Activated T-cell treated with anti-CD3 and anti-CD28 coated beads, Interleukin-2, amount 50 U/mL, for 48 hours (primary cell): ENCODE data around the gene BAIAP2.
"Not testable (repeated sequence)": the region's sequence is repeated elsewhere in the genome, so short reads cannot be mapped to it uniquely, and the experiment has no call there.

Experiments
- DNase-seq, 2 experiments: peaks; one replicate each; pipeline ENCODE4 v3.0.0-alpha.2; 2020

Gene BAIAP2

DNA sequence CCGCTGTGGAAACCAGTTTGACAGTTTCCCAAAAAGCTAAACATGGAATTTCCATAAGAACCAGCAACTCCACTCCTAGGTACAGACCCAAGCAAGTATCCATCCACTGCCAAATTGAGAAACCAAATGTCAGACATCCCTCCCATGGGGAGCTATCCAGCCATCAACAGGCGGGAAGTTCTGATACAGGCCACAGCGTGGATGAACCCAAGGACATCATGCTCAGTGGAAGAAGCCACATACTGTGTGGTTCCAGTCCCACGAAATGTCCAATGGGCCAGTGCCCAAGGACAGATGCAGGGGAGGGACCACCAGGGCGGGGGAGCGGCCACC is 12.6 kb upstream of the BAIAP2 start:
- no peak for DNase-seq

DNA sequence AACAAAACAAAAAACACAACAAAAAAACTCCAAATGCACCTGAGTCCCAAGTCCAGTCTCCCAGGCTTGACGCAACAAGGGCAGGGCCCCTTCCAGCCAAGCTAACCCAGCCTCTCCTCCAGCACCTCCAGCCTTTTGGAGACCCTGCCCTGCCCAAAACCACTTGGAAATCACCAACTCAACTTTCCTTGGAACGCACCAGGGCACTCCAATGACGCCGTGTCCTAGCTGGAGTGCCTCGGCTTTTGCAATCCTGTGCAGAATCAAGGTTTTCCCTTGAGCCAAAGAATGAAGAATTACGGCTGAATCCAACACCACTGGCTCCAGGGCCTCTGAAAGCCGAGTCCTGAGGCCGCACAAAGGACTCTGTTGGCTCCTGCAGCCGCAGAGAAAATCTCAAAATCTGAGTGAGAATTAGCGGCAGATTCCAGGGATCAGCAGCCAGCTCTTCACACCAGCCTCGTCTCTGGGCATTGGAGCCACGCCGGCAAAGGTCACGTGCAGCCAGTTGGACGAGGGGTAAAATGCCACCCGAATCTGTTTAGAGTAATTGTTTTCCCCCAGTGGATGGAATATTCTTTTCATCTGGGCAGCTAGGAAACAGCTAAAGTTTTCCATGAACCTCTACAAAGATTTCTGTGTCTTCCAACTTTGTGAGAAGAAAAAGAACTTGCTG is 9.7 kb upstream of the BAIAP2 start:
- no peak for DNase-seq

DNA sequence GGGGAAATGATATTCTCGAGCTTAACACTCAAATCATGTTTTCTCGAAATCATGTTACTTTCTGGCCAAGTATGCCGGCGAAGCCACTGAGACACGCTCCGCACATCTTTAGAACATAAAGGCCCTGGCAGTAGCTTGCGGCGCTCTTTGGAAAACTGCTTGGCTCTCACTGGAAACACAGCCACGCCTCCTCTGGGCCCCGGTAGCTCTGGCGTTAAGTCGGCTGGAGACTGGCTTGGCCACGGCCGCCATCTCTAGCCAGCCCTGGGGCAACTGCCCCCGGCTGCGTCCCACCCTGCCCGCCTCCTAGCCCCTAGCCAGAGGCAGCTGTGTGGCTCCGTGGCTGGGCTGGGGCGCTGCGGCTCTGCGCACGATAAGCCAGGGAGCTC is 9.2 kb upstream of the BAIAP2 start:
- DNase-seq: no peak

DNA sequence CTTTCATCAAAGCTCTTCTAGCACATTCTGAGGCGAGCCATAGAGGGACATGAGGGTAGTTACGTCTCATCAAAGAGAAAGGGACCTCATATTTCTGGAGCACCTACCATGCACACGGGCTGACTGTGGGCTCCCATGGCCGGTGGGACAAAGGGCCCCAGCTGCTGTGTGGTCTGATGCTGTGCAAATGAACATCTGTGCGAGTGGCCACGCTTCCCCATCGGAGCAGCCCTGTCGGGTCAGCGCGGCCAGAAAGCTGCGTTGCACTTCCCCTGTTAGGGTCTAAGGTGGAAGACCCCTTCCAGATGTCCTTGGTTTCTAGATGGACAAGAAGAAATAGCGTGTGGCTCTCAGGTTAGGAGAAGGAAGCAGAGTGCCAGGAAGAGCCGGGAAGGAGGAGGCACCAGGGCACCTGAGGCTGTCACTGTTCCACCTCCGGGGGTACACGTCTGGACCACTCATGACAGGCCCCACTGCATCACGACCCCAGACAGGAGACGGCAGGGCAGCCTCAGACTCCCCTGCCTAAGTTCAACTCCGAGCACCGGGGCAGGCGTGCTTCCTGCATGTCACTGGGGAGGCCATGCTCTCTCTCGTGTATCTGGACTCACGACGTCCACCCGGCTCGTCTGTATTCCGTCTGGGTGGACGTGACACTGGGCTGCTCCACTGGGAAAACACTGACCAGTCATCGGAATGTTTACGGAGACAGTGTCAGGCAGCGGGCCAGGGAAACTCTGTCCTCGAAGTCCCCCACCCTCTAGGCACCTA is 8.5 kb upstream of the BAIAP2 start:
- DNase-seq: no peak

- no peak for DNase-seq
Observed at GRCh38 chr17:81027038-81027437, 7.9 kb upstream of the BAIAP2 start.

- no peak for DNase-seq
Observed at GRCh38 chr17:81027591-81028505, 7.1 kb upstream of the BAIAP2 start.

DNA sequence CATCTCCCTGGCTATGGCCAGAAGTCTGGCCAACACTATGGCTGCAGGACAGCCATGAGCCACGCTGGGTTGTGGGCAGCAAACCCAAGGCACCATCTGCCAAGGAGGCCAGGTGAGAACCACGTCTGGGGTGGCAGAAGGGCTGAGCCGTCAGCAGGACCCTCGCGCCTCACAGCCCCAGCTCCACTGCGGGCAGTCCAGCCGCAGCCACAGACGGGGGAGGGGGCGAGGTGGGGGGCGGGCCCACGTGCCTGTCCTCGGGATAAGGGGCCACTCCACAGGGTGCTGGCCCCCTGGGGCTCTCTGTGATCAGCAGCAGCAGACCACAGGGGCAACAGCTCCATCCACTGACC is 6.5 kb upstream of the BAIAP2 start:
- no peak for DNase-seq

GRCh38 chr17:81029859-81030258 is 5.1 kb upstream of the BAIAP2 start:
- no peak for DNase-seq

DNA sequence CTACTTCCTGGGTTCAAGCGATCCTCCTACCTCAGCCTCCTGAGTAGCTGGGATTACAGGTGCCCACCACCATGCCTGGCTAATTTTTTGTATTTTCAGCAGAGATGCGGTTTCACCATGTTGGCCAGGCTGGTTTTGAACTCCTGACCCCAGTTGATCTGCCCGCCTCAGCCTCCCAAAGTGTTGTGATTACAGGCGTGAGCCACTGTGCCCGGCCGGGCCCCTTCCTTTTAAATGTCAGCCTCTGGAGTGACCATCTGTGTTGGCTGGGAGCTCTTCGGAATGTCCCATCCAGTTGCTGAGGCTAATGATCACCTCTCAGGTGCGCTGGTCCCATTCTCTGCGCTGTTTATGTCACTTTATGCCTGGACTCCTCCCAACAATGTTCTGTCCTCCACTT is 4.6 kb upstream of the BAIAP2 start:
- not testable (repeated sequence) for DNase-seq

DNA sequence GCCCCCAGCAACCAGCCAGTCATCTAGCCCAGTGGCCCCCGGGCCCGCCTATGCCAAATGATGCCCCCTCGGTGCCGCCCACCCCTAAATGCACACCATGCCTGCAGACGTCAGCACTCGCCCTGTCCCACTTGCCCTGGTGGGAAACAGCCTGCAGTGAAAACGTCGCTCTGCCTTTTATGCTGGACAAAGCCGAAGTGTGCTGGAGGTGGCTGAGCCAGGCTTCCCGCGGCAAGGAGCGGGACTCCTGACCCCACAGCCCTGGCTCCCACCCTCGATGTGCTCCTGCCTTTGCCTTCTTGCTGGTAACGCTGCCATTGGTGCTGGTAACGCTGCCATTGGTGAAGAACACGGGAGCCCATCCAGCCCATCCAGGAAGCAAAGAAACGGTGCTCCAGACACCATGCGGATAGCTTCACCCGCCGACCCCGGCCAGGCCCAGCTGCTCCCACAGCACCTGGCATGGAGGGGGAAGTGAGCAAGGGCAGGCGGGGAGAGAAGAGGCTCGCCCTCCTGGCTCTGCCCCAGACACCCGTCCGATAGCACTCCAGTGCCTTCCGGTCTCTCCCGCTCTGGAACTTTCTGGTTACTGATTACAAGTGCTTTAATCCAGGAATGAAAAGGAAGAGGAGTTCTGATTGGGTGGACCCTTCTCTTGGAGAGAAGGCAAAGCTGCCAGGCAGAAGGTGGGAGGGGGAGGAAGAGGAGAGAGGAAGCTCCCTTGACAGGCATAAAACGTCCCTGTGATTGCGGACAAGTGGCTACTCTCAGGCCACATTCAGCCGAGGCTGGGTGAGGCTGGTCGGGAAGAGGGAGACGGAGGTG is 4.0 kb upstream of the BAIAP2 start:
- no peak for DNase-seq

GRCh38 chr17:81031566-81032550 is 3.1 kb upstream of the BAIAP2 start:
- no peak for DNase-seq

DNA sequence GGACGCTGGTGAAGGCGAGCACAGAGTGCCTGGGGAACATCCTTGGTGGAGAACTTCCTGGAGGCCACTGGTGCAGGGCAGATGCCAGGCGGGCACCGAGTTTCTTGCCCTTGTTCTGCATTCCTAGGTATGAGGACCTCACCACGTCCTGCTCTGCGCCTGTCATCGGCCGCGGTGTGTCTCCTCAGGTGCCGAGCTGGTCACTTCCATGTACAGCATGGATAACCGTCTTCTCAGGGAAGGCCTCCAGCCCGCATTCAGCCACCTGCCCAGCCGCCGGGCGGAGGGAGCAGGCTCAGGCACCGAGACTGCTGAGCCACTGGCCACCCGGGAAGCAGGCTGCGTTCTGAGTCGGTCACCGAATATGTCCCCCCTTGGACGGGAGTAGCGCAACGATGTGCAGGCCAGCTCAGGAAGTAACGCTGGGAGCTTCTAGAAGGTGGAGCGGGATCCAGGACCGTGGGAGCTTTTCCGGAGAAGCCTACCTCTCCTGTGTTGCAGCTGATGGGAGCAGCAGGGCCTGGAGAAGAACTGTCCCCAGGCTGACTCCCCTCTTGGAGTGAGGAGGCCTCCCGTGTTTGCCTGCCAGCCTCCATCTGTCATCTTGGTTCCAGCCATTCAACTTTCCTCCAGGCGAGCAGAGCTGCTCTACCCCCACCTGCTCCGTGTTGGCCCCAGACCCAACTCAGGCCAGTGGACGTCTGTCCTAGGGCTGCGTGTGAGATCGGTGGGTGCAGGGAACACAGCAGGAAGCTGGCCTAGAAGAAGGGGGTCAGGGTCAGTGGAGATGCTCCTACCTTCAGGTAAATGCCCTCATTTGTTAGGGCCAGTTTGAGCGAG is 2.1 kb upstream of the BAIAP2 start:
- DNase-seq: no peak

DNA sequence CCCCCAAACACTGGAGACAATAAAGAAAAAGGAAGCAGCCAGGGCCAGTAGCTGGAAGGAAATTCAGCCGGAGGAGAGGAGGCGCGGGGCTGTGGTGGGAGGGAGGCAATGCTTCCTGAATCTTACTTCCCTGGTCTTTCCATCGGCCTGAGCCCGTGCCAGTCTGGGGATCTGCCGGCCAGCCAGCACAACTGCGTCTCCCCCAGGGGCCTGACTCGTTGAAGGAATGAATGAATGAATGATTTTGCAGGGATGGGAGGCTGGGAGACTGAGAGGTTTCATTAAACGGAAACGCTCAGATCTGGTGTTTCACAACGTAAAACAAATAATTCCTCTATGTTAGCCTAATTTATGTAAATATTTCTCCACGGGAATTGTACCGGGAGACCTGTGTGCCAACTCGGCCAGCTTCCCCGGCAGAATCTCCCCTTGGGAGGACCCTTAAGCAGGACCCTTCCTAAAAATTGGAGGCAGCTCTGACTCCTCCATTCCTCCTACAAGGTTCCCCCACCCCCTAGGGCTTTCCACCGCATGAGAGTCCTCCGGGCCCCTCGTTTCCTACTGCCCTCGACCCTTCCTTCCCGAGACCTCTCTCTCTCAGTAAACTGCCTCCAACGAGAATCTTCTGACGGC is 1.3 kb upstream of the BAIAP2 start:
- no peak for DNase-seq

- no peak for DNase-seq
Observed at GRCh38 chr17:81034168-81034777, 678 bp upstream of the BAIAP2 start.

GRCh38 chr17:81035521-81036196 is 708 bp downstream of the BAIAP2 start:
- DNase-seq: peak; percentile 47 to 51

DNA sequence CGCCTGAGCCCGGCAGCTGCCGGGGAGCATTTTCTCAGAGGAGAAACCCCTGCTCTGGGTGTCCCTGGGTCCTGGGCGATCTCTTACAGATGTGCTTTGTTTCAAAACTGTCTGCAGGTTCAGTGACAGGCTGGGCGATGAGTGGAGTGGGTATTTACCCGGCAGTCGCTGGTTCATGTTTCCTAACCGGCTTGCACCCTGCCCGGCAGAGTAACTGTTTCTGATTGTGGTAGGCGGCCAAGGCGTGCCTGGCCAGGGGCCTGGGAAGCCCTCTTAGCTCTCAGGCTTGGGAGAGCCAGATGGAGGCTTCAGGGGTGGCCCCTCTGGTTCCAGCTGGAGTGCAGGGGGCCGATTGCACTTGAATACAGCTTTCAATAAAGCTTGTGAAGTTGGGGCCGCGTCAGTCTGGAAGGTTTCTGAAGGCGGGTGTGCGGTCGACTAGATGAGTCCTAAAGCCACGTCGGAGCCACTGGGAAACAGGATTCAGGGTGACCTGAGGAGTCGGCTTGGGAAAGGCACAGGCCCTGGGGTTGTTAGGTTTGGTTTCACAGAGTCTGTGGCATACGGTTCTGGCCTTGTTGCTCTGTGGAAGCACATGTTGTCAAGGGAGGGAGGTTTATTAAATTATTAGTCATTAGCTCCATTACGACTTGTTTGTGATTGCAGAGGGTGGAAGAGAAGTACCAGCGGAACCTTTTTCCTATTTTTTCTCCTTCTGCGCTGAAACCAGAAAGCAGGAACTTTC is 1.4 kb downstream of the BAIAP2 start:
- DNase-seq: no peak

DNA sequence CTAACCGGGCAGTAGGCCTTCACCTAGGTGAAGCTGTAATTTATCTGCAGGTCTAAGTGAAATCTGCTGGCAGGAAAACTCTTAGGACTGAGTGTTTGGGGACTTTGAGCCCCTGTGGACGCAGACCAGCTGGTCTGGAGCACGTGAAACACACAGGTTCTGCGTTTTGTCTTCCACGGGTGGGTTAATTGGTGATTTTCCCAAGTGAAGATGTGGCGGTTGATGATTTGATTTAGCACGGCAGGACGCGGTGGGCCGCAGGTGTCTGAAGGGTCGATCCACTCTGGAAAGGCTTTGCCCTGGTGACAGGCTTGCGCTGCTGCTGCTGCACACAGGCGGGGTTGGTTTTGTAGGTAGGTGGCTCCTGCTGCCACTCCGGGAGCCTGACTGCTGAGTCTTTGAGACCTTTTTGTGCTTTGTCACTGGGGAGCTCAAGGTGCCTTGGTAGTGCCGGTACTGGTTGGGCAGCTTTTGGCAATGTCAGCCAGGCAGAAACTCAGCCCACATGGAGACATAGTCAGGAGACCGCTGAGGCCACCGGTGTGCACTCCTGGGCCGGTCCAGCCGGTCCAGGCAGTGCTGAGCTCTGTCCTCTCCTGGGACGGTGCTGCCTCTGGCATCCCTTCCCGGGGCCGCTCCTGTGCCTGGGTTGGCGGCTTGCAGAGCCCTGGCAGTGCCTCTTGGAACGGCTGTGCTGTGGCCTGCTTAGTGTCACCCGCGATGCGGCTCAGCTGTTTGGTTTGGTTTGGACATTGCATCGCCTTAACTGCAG is 2.3 kb downstream of the BAIAP2 start:
- no peak for DNase-seq
